NCI-H82 (cell line): Measurements from ENCODE around the gene CAMK2N2.

ENCODE experiments used
- DNase-seq: peaks from one replicate; lab custom pipeline; 2025; lab: John Stamatoyannopoulos, UW

The CAMK2N2 gene

DNA sequence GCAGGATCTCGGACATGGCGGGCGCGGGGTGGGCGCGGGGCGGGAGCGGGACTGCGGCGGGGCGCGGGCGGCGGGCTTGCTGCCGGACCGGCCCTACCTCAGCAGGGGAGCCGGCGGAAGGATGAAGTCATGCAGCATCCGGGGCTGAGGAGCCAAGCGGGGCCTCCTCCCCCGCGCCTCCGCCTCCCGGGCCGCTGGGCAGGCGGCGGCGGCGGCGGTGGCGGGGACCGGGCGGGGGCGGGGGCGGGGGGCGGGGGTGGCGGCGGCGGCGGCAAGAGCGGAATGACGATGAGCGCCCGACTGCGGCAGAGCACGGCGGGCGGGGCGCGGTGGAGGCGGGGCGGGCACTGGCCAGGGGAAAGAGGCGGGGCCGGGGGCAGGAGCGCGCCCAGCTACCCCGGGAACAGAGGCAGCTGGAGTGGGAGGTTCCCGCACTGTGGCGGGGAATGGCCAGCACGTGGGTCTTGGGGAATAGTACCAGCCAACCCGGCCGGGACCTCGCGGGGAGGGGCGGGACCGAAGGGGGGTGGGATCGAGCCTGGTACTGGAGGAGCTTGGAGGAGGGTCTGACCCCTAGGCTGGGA is at the start of gene CAMK2N2:
CAMK2N2 (minus strand) TSS at position 284 of the 584 bp plus-strand sequence; CDS start at position 16, 268 bp downstream.
- peak; percentile 98 for DNase-seq

DNA sequence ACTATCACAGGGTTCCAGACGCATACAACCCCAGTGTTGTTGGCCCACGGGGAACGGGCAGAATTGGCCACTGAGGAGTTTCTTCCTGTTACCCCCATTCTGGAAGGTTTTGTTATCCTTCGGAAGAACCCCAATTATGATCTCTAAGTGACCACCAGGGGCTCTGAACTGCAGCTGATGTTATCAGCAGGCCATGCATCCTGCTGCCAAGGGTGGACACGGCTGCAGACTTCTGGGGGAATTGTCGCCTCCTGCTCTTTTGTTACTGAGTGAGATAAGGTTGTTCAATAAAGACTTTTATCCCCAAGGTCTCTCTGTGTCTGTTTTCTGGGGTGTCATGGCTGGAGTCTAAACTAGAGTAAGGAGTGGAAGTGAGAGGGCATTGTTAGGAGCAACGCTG is 47.4 kb upstream of the CAMK2N2 start:
- no peak for DNase-seq

DNA sequence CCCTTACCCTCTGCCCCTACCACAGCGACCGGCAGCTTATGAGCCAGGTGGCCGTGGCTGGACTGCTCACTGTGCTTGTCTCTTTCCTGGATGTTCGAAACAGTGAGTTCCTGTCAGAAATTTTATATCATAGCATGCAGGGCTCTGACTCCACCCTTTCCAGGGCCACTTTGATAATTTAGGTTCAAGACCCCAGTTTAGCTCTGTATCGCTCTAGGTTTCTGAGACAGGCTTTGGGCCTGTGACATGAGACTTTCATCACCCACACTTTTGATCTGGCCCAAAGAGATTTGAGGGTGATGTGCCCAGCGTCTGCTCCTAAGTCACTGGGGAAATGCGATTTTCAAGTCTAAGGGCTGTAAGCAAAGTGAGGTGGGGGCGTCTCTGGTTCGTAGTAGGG is 46.6 kb upstream of the CAMK2N2 start:
- no peak for DNase-seq

DNA sequence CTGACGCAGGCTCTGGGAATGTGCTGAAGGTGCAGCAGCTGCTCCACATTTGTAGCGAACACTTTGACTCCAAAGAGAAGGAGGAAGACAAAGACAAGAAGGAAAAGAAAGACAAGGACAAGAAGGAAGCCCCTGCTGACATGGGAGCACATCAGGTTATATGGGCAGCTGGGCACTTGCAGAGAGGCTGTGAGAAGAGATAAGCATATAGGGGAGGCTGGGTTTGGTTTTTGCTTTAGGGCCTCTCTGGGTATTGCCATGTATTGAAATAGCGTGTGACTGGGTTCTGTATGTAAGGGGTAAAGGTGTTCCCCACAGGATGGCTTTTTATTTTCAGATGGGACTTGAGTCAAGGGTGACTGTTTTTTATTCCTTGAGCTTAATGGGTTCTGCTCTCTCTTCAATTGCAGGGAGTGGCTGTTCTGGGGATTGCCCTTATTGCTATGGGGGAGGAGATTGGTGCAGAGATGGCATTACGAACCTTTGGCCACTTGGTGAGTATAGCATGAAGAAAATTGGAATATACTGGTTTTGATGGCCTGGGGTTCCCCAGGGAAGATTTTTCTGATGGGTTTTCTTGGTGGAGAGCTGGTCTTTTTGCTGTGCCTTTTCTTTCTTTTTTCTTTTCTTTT is 45.1 kb upstream of the CAMK2N2 start:
- no peak for DNase-seq

DNA sequence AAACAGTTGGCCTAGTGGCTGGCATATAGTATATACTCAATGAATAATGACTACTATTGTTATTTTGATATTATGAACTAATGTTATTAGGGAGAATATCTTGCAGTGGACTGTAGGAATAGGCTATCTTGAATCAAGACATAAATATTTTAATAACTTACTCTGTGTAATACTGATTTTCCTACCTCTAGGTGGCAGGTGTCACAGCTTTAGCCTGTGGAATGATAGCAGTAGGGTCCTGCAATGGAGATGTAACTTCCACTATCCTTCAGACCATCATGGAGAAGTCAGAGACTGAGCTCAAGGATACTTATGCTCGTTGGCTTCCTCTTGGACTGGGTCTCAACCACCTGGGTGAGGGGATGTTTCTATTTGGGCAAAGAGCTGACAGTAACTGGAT is 44.2 kb upstream of the CAMK2N2 start:
- peak; percentile 26 for DNase-seq

DNA sequence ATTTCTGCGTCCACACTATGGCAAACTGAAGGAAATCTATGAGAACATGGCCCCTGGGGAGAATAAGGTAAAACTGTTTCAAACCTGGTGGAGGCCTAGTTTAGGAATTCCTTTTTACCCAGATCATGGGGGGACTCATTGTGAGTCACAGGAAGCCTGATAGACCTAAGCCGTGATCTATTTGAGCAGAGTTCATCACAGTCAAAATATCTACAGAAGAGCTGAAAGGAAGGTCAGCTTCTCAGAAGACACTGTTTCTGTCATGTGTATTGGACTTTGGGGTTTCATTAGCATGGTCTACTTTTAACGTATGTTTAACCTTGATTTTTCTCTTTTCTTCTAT is 39.0 kb upstream of the CAMK2N2 start:
- no peak for DNase-seq

DNA sequence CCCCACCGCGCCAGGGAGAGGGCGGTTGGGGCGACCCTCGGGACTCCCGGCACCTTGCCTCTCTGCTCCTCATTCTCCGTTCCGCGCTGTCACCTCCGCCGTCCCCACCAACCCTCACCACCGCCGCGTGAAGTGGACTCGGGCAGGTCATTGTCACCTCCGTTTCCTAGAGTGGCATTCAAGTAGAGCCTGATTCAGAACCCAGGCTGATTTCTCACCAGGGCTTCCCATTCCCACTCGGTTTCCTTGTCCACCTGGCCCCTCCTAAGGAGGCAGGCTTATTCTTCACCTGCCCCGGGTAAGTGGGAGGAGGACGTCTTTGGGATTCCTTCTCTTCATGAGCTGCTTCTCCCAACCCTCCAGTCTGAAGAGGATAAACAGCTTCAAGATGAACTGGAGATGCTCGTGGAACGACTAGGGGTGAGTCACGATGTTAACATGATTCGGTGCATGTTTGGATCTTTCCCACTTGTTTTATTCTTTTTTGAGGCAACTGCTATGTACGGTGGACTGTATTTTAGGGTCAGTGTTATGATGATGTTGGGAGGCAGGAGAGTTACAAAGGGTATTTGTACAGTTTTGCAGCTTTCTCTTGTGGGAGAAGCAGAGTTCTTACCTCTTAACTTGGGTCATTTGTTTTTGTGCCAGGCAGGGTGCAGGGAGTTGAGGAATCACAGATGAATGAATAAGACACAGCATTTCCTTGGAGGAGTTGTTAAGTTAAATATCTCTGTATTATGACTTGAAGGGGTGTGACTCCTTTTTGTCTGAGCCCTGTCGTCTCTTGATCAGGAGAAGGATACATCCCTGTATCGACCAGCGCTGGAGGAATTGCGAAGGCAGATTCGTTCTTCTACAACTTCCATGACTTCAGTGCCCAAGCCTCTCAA is 38.4 kb upstream of the CAMK2N2 start:
- peak; percentile 63 for DNase-seq

DNA sequence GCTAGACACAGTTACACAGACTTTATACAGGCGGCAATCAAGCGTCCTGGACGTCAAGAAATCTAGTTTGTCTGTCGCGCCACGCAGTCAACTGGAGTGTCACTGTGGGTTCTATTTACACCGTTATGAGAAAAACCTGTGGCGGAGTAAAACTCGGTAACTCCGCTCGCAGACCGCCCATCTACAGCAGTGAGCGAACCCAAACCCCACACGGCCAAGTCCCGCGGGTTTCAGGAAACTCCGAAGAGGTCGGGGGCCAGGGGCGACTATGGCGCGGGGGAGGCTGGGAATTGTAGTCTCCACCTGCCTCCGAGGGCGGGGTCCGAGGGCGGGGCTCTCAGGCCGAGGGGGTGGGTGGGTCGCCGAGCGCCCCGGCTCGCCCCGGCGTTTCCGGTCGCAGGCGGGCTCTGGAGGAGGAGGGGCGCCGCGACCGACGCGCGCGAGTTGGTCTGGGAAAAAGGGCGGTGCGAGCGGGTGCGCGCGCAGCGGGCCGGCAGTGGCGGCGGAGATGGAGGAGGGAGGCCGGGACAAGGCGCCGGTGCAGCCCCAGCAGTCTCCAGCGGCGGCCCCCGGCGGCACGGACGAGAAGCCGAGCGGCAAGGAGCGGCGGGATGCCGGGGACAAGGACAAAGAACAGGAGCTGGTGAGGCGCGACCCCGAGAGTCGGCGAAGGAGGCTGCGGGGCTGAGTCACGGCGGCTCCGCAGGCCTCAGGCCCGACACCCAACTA is 37.6 kb upstream of the CAMK2N2 start, which contains the start of gene PSMD2:
PSMD2 (plus strand) TSS at position 483 of the 729 bp plus-strand sequence; CDS start at position 509, 26 bp downstream.
- peak; percentile 100 for DNase-seq

DNA sequence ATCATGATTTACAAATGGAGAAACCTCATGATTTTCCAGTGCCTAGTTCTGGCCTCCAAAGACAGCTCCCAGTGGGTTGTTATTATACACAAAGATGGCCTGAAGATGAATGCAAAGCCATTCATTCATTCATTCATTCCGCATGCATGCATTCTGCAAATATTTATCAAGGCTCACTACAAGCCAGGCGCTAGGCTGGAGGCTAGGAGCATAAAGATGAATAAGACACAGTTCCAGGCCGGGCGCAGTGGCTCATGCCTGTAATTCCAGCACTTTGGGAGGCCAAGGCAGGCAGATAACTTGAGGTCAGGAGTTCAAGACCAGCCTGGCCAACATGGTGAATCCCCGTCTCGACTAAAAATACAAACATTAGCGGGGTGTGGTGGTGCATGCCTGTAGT is 35.3 kb upstream of the CAMK2N2 start:
- DNase-seq = no peak

DNA sequence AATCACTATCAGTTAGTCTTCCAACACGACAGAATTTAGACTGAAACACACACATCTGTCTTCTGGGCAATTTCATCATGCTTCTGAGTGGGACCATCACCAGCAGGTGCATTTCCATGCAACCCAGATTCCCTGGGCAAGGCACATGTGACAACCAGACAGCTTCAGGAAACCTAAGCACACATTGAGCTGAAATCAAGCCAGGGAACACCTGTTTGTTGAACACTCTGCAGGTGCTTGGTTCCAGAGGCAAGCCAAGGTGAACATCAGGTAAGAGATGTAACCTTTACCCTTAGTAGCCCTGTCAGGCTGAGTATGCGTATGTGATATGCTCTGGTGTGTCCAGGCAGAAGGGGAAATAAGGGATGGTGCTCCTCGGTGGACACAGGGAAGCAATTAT is 34.4 kb upstream of the CAMK2N2 start:
- no peak for DNase-seq

DNA sequence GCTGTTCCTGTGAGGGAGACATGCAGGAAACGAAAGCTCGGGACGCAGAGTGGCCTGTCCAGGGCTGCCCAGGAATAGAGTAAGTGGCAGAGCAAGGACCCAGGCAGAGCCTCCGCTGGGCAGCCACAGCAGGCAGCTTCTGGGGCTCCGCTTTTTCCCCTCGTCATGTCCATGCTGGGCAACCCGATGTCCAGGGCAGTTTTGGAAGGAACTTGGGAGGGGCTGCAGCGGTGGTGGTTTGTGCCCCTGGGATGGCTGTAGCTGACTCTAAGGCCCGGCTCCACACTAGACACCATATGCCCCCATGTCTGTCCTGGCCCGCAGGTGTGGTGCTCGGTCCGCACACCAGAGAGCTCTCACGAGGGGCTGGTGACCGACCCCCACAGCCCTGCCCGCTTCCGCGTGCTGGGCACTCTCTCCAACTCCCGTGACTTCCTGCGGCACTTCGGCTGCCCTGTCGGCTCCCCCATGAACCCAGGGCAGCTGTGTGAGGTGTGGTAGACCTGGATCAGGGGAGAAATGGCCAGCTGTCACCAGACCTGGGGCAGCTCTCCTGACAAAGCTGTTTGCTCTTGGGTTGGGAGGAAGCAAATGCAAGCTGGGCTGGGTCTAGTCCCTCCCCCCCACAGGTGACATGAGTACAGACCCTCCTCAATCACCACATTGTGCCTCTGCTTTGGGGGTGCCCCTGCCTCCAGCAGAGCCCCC is 30.5 kb upstream of the CAMK2N2 start:
- DNase-seq = no peak

DNA sequence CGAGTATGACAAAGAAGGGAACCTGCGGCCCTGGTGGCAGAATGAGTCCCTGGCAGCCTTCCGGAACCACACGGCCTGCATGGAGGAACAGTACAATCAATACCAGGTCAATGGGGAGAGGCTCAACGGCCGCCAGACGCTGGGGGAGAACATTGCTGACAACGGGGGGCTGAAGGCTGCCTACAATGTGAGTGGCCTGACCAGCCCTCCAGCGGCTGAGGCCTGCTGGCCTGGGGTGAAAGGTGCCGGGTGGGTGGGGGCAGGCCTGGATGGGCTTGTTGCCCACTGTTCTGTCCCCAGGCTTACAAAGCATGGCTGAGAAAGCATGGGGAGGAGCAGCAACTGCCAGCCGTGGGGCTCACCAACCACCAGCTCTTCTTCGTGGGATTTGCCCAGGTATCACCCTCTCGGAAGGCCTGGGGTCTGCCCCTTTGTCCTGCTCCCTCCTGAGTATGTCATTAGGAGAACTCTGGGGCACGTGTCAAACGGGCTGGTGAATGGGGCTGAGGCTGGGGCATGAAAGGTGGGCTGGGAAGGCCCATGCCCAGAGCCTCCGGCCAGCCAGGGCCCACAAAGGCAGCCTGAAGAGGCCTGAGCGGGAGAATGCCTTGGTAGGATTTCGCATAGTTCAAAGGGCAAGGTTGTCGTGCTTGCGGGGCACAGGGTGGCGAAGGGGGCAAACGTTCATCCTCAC is 29.8 kb upstream of the CAMK2N2 start:
- DNase-seq = no peak

DNA sequence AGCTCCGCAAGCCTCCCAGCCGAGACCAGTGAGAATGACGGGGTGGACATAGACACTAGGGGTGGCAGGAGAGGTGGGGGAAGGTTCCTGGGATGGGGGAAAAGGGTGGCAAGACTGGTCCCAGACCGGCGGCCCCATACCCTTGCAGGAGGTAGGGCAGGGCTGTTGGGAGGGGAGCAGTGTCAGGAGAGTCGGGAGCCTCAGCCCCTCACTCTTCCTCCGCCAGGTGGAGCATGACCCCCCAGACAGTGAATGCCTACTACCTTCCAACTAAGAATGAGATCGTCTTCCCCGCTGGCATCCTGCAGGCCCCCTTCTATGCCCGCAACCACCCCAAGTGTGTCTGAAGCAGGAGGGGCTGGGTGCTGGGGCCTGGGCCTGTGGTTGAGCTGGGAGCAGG is 29.0 kb upstream of the CAMK2N2 start:
- DNase-seq = no peak

DNA sequence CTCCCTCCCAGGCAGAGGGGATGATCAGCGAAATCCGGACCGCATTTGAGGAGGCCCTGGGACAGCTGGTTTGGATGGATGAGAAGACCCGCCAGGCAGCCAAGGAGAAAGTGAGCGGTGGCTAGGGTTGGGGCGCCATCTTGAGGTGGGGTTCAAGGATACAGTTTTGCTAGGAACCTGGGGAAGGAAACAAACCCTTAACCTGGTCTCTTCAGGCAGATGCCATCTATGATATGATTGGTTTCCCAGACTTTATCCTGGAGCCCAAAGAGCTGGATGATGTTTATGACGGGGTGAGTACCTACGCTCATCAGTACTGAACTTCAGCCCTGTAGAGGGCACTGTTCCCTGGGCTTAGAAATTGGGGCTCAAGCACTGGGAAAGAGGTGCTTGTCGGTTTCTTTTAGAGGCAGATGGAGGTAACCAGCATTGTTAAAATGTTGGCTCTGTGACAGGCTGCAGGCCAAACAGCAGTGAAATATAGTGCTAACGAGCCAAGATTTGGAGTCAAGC is 28.1 kb upstream of the CAMK2N2 start:
- DNase-seq = peak; percentile 92

DNA sequence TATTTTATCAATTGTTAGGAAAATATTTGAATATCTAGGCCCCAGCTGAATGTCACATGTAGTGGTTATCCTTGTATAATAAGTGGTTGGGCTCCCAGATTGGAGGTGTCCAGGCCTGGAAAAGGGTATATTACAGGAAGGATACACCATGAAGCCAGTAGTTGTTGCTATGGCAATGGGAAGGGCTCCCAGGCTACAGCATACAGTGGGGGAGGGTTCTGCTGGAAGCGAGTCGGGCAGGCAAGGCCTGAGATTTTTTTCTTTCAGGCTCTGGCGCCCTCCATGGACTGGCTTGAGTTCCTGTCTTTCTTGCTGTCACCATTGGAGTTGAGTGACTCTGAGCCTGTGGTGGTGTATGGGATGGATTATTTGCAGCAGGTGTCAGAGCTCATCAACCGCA is 23.3 kb upstream of the CAMK2N2 start:
- DNase-seq = peak; percentile 90

DNA sequence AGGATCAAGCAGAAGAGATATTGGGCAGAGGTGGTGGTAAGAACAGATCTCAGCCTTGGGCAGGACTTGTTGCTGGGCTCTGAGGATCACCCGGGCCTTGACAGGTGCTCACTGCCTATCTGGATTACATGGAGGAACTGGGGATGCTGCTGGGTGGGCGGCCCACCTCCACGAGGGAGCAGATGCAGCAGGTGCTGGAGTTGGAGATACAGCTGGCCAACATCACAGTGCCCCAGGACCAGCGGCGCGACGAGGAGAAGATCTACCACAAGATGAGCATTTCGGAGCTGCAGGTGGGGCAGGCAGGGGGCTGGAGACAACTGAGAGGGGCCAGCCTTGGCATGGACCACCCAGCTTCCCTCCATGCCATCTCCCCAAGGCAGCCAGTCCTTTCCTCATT is 22.3 kb upstream of the CAMK2N2 start:
- no peak for DNase-seq

DNA sequence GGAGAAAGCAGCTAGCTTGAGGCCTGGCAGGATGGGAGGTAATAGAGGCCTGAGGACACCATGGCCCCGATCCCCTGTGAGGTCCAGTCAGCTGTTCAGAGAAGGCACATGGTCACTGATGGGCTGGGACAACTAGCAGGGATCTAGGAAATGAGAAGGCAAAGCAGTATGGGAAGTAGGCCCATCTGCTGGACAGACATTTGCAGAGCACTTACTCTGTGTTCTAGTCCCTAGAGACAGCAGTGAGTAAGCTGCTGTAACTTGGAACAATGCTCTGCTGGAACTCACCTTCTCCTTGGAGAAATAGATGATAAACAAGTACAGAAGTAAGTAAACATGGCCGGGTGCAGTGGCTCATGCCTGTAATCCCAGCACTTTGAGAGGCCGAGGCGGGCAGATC is 21.6 kb upstream of the CAMK2N2 start:
- no peak for DNase-seq

DNA sequence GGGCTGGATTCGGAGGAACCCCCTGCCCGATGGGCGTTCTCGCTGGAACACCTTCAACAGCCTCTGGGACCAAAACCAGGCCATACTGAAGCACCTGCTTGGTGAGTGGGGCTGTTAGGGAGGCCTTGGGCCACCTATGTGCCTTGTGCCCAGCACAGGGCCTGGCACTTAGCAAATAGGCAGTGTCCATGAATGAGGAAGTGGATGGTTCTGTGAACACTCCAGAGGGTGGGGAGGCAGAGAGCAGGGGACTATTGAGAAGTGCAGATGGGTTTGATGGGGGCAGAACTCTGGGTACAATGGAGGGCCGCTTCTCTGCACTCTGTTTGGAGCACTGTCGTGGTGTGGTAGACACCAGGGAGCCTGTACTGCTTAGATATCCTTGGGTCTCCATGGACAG is 16.0 kb upstream of the CAMK2N2 start:
- DNase-seq = no peak

DNA sequence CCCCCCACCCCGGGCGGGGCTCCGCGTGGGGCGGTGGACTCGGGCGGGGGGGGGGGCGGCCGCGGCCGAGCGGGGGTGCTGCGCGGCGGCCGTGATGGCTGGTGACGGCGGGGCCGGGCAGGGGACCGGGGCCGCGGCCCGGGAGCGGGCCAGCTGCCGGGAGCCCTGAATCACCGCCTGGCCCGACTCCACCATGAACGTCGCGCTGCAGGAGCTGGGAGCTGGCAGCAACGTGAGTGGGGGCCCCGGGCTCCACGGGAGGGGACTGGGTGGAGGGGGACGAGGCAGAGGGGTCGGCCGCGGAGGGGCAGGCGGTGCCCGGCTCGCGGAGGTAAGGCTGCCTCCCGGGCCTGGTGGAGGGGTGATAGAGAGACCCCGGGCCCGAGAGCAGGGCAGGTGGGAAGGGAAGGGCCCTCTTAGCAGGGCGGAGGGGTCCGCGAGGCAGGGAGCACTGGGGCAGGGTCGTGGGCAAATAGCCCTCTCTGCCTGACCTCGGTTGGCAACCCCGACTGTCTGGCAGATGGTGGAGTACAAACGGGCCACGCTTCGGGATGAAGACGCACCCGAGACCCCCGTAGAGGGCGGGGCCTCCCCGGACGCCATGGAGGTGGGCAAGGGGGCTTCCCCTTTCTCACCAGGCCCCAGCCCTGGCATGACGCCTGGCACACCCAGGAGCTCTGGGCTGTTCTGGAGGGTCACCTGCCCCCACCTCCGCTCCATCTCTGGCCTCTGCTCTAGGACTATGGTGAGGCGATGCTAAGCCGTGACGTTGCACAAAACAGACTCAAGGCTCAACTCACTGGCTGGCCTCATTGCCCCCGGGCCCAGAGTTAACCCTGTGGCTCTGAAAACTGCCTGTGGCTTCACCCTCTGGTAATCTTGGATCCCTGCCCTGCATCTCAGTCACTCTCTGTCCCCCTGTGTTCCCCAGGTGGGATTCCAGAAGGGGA is 14.9 kb upstream of the CAMK2N2 start, which contains the start of gene ECE2:
ECE2 (plus strand) TSS at position 62 of the 950 bp plus-strand sequence; CDS start at position 194, 132 bp downstream.
- no peak for DNase-seq

DNA sequence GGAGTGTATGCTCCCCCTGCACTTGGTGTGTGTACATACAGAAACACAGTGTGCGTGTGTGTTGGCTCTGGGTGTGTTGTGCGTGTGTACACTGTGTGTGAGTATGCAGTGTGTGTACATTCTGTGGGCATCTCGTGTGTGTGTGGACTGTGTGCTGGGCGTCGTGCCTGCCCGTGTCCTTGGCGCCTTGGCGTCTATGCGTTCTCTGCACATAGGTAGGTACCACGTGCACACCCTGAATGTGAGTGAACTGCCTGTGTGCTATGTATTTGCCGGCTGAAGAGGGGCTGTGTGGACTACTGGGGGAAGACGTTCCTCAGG is 14.0 kb upstream of the CAMK2N2 start:
- no peak for DNase-seq
